Adrenal gland (tissue), 12 donors: ENCODE results near the gene CDH4. TPM values are rescaled to one million over a fixed set of nuclear protein-coding genes. Genes with fewer than 3 reads are reported as not detected.
"Not testable (repeated sequence)": the region's sequence is repeated elsewhere in the genome, so short reads cannot be mapped to it uniquely, and the experiment has no call there.

Source experiments
- DNase-seq, 7 donors: peaks; one replicate each; pipeline ENCODE4 v3.0.0-alpha.2; 2019 to 2020
- H3K27ac ChIP-seq, 5 donors: fragments of 200-600 bp; sonication (generic) in 4 of 5; 1 replicate in 3 of 5; 2 replicates in 2 of 5; pipeline versions ENCODE4 v1.5.1 to v1.8.0; 2016 to 2020; ENCODE audit warnings: mild to moderate bottlenecking in 1 of 5
- H3K27me3 ChIP-seq: fragments of 200-600 bp; 2 replicates; pipeline ENCODE4 v1.8.0; 2021
- H3K36me3 ChIP-seq, 2 donors: fragments of 200-600 bp; replicated peaks in 1 of 2; 1 replicate in 1 of 2; 2 replicates in 1 of 2; pipeline versions ENCODE4 v1.5.1 to v1.8.0; 2018 to 2022
- H3K4me1 ChIP-seq, 2 donors: fragments of 200-600 bp; replicated peaks in 1 of 2; 1 replicate in 1 of 2; 2 replicates in 1 of 2; pipeline versions ENCODE4 v1.5.1 to v1.8.0; 2018 to 2021
- H3K4me3 ChIP-seq, 4 donors: fragments of 200-600 bp; sonication (generic) in 3 of 4; one replicate each; pipeline ENCODE4 v1.5.1; 2016 to 2018
- H3K9me3 ChIP-seq, 3 donors: fragments of 200-600 bp; sonication (generic) in 1 of 3; replicated peaks in 1 of 3; 1 replicate in 2 of 3; 2 replicates in 1 of 3; pipeline versions ENCODE4 v1.5.1 to v1.8.0; 2016 to 2021
- POLR2A ChIP-seq, 2 donors: fragments of 450-650 bp; IDR thresholded peaks; one replicate each; pipeline ENCODE4 v1.6.1; 2017; ENCODE audit warnings: antibody characterized with exemption in 2 of 2, mild to moderate bottlenecking in 2 of 2, moderate library complexity in 1 of 2
- WGBS, 4 donors: extraction: QIAGEN DNeasy Blood & Tissue Kit in 2 of 4; methylation state at CpG; one replicate each; pipeline versions ENCODE4 v1.1.5 to v1.1.7; 2013 to 2017; 5-methylcytosine and 5-hydroxymethylcytosine counted together
- intact Hi-C, 2 donors: fragments of 100-400 bp; cut with DNase I; formaldehyde crosslinking; loops; one replicate each; pipeline versions ENCODE4 v1.14.1 to v1.15.0; 2022 to 2023
- polyA plus RNA-seq, 3 donors: library from polyadenylated mRNA; stranded (reverse); fragments of 200-250 nt in 2 of 3; fragments of 350-450 nt in 1 of 3; fragmentation: Illumina TruSeq in 1 of 3; extraction: RNeasy Lipid Tissue Mini Kit (QIAGEN cat#74804) in 1 of 3; gene quantifications; one replicate each; pipeline ENCODE4 v1.2.3, GENCODE V29; 2013 to 2014
- total RNA-seq, 9 donors: library from RNA; depleted of rRNA in 4 of 9; stranded (reverse); fragments of >200 nt in 4 of 9; fragments of 120-200 nt in 1 of 9; fragmentation: NEBNext Ultra II Directional in 1 of 9; extraction: Animal tissue kit (Norgen Biotek cat#: 25700) in 1 of 9; gene quantifications; one replicate each; pipeline versions ENCODE4 v1.1.0 to v1.2.4, GENCODE V29; 2013 to 2023
- TF ChIP-seq, protein P1 (sequence below), 6 experiments: fragments of 450-650 bp in 4 of 6; fragments of 200-600 bp in 2 of 6; sonication (generic) in 1 of 6; IDR thresholded peaks; 1 replicate in 5 of 6; 2 replicates in 1 of 6; pipeline versions ENCODE4 v1.5.1 to v1.8.0; 2016 to 2021; ENCODE audit warnings: antibody characterized with exemption in 6 of 6, mild to moderate bottlenecking in 2 of 6, moderate library complexity in 1 of 6
- donor health status: healthy with polysubstance abuse.
- donor health status: Bipolar disorder and iron deficiency.
- donor health status: DM: yes; HTN: yes; CAD: no.
- donor health status: DM: no; HTN: no; CAD: no.
- donor health status: DM: no; HTN: no; CAD: no.
- donor health status: DM: yes; HTN: yes; CAD: no.

The CDH4 gene
- total and polyA plus RNA-seq, 12 donors, result 0.08 to 0.53 (median 0.20) TPM; not detected in 3

GRCh38 chr20:61267241-61267640 lies 15.2 kb downstream of the CDH4 start:
- TF ChIP-seq, protein P1, sequence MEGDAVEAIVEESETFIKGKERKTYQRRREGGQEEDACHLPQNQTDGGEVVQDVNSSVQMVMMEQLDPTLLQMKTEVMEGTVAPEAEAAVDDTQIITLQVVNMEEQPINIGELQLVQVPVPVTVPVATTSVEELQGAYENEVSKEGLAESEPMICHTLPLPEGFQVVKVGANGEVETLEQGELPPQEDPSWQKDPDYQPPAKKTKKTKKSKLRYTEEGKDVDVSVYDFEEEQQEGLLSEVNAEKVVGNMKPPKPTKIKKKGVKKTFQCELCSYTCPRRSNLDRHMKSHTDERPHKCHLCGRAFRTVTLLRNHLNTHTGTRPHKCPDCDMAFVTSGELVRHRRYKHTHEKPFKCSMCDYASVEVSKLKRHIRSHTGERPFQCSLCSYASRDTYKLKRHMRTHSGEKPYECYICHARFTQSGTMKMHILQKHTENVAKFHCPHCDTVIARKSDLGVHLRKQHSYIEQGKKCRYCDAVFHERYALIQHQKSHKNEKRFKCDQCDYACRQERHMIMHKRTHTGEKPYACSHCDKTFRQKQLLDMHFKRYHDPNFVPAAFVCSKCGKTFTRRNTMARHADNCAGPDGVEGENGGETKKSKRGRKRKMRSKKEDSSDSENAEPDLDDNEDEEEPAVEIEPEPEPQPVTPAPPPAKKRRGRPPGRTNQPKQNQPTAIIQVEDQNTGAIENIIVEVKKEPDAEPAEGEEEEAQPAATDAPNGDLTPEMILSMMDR (IDR thresholded peaks at IDR 0.05), result no peak
- no peak for TF ChIP-seq POLR2A (IDR thresholded peaks at IDR 0.05)
- no peaks in the 10 kb centered on the region for H3K36me3 ChIP-seq
- DNase-seq, result no peak
- 69 to 80% (median 75%) methylated on average over 6 of the region's 6 CpGs for WGBS, 4 donors
- H3K27me3 ChIP-seq, result peaks cover 6% of the 10 kb centered on the region
- no peak overlapping the region for H3K4me3 ChIP-seq
- intact Hi-C loops, result no loop called here
- H3K4me1 ChIP-seq, result no peaks in the 10 kb centered on the region
- no peak overlapping the region for H3K27ac ChIP-seq
- H3K9me3 ChIP-seq, result no peaks in the 10 kb centered on the region

- TF ChIP-seq, protein P1 (IDR thresholded peaks at IDR 0.05), result no peak
- no peak for TF ChIP-seq POLR2A (IDR thresholded peaks at IDR 0.05)
- H3K9me3 ChIP-seq, result no peaks in the 10 kb centered on the region
- no peaks in the 10 kb centered on the region for H3K4me1 ChIP-seq
- 64 to 88% (median 80%) methylated on average over 4 to 10 of the region's 10 CpGs for WGBS, 4 donors
- H3K27ac ChIP-seq, result no peak overlapping the region
- intact Hi-C loops, result no loop called here
- peaks cover 5% of the 10 kb centered on the region for H3K27me3 ChIP-seq
- no peak overlapping the region for H3K4me3 ChIP-seq
- no peak for DNase-seq
- H3K36me3 ChIP-seq, result no peaks in the 10 kb centered on the region
These were observed 16.0 kb downstream of the CDH4 start for GRCh38 chr20:61268024-61268423.

DNA sequence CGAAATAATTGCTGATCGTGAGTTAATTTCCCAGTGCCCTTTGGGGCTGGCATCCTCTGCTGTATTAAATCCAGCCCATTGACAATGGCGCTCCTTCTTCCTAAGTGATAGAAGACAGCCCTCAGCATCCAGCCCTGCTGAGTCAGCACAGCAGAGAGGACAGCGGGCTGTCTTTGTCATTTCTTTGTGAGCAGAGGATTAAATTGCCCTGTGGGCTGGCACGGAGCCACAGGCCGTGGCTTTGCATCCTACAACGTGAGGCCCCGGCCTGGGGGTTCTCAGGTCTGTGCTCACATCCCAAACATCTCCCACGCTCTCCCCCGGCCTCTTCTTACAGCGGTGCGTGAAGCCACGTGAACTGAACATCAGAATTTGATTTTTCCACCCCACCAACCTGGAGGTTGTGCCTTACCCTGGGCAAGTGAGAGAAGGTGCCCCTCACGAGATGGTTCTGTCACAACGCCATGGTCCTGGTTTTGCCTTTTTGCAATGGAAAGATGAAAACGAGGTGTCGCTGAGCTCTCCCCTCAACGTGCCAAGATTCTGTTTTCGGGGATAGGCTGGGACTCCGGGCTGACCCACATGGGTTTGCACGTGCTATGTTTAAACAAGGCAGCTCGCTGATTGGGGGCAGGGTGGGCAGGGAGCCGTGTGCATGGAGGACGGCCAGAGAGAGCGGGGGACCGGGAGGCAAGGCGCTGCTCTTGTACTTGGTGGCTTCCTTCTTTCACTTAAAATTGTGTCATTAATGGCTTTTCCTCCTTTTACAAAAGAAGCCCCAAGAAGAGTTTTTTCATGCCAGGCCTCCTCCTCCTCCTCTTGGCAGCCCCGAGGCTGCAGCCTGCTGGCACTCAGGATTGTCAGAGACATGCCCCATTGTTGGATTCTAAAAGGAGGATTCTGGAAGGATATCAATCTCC lies 19.5 kb downstream of the CDH4 start:
- intact Hi-C loops, result no loop called here
- Histone ChIP-seq H3K4me3 (no peak overlapping the region), H3K4me1 (no peaks in the 10 kb centered on the region), H3K36me3 (no peaks in the 10 kb centered on the region), H3K27ac (no peak overlapping the region), H3K9me3 (no peaks in the 10 kb centered on the region), H3K27me3 (no peaks in the 10 kb centered on the region)
- 49 to 58% (median 55%) methylated on average over 22 to 28 of the region's 28 CpGs for WGBS, 4 donors
- TF ChIP-seq, protein P1 (IDR thresholded peaks at IDR 0.05), result no peak
- no peak for TF ChIP-seq POLR2A (IDR thresholded peaks at IDR 0.05)
- DNase-seq, result no peak

- intact Hi-C loops, H3K36me3 ChIP-seq: not testable (repeated sequence)
These were observed 21.0 kb downstream of the CDH4 start for GRCh38 chr20:61273024-61273423.

DNA sequence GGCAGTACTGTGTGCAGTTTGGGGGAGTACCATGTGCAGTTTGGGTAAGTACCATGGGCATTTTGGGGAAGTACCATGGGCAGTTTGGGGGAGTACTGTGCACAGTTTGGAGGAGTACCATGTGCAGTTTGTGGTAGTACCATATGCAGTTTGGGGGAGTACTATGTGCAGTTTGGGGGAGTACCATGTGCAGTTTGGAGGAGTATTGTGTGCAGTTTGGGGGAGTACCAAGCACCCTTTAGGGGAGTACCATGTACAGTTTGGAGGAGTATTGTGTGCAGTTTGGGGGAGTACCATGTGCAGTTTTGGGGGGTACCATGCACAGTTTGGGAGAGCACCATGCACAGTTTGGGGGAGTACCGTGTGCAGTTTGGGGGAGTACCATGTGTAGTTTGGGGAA lies 21.6 kb downstream of the CDH4 start:
- intact Hi-C loops, H3K4me1 ChIP-seq, H3K27me3 ChIP-seq, H3K9me3 ChIP-seq, H3K4me3 ChIP-seq, H3K27ac ChIP-seq, DNase-seq, H3K36me3 ChIP-seq: not testable (repeated sequence)
- WGBS, 4 donors, result 60 to 100% (median 84%) methylated on average over 1 of the region's 1 CpG

More at GRCh38 chr20:61273024-61273423, 21.0 kb downstream of the CDH4 start:
- H3K9me3 ChIP-seq, H3K27ac ChIP-seq, H3K4me1 ChIP-seq, H3K27me3 ChIP-seq, H3K4me3 ChIP-seq, DNase-seq: not testable (repeated sequence)
- WGBS, 4 donors, result 83 to 91% (median 89%) methylated on average over 6 to 7 of the region's 7 CpGs
